Parathyroid adenoma (tissue), 2 donors: ENCODE data around the gene BMF.

Experiments used
- H2AFZ ChIP-seq: fragments of 300-600 bp; sonication (generic); one replicate; pipeline ENCODE4 v1.7.0; 2017; ENCODE audit warnings: antibody characterized with exemption, mild to moderate bottlenecking
- H3K27ac ChIP-seq: fragments of 300-600 bp; sonication (generic); one replicate; pipeline ENCODE4 v1.7.0; 2017
- H3K27me3 ChIP-seq: fragments of 300-600 bp; sonication (generic); one replicate; pipeline ENCODE4 v1.7.0; 2017; ENCODE audit warnings: low read length; ENCODE audit not compliant: control insufficient read depth, insufficient read depth
- H3K36me3 ChIP-seq: fragments of 300-600 bp; sonication (generic); one replicate; pipeline ENCODE4 v1.7.0; 2017; ENCODE audit warnings: low read length; ENCODE audit not compliant: control insufficient read depth, insufficient read depth
- H3K4me1 ChIP-seq: fragments of 300-600 bp; sonication (generic); one replicate; pipeline ENCODE4 v1.7.0; 2017; ENCODE audit warnings: control low read depth
- H3K4me2 ChIP-seq: fragments of 300-600 bp; sonication (generic); one replicate; pipeline ENCODE4 v1.7.0; 2017; ENCODE audit warnings: low read length
- H3K4me3 ChIP-seq: fragments of 300-600 bp; sonication (generic); one replicate; pipeline ENCODE4 v1.7.0; 2017; ENCODE audit warnings: low read depth, low read length
- H3K79me2 ChIP-seq: fragments of 300-600 bp; sonication (generic); one replicate; pipeline ENCODE4 v1.7.0; 2017; ENCODE audit warnings: control low read depth
- H3K9ac ChIP-seq: fragments of 300-600 bp; sonication (generic); one replicate; pipeline ENCODE4 v1.7.0; 2017; ENCODE audit warnings: mild to moderate bottlenecking
- H3K9me3 ChIP-seq: fragments of 300-600 bp; sonication (generic); one replicate; pipeline ENCODE4 v1.7.0; 2017; ENCODE audit warnings: low read length; ENCODE audit not compliant: control insufficient read depth
- TF ChIP-seq, protein P1 (sequence below): fragments of 300-600 bp; sonication (generic); IDR thresholded peaks from one replicate; pipeline ENCODE4 v1.7.0; 2017; ENCODE audit warnings: antibody characterized with exemption, mild to moderate bottlenecking
- donor health status: primary hyperparathyroidism.

The BMF gene

DNA sequence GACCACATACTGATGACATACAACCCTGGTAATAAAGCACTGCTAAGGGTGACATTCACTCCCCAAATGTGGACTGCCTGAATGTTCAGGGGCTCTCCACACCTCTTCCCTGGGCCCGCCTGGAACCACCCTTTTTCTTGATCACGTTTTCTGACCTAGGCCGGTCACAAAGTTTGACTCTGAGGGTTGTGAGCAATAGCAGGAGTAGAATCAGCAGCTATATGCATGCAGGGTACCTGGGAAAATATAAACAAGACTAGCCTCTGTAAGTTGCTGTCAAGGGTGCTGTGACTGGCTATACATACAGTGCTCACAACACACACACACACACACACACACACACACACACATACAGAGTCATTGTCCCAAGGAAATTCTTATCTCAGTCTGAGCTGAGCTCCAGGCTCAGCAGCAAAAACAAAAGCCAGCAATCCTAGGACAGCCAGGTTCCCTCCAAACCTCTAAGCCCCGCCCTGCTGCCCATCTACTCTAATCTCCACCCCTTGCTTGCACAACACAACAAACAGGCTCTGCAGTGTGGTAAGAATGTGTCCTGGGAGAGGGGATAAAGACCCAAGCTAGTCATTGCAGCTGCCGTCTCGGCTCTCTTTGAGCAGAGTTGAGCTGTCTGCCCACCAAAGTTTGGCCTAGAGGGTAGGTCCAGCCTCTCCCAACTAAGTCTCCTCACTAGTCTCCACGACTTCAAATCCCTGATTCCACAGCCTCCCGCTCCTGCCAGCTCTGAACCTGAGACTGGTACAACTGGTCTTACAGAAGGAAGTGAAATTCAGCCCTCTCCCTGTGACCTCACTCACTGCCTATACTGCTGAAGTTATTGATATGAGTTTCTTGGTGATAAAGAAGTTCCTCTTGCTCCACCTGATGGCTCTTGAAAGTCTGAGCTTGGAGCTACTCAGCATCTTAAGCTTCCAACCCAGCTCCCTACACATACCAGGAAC, 2.2 kb downstream of the BMF start:
- Histone ChIP-seq H3K27ac (no peak overlapping the region), H3K36me3 (no peaks in the 10 kb centered on the region), H3K4me1 (peaks cover 38% of the 10 kb centered on the region), H2AFZ (no peak overlapping the region), H3K9ac (no peak overlapping the region), H3K27me3 (no peaks in the 10 kb centered on the region), H3K4me3 (no peak overlapping the region), H3K4me2 (peak overlapping the region; percentile 29), H3K9me3 (no peaks in the 10 kb centered on the region), H3K79me2 (no peaks in the 10 kb centered on the region)
- TF ChIP-seq, protein P1, sequence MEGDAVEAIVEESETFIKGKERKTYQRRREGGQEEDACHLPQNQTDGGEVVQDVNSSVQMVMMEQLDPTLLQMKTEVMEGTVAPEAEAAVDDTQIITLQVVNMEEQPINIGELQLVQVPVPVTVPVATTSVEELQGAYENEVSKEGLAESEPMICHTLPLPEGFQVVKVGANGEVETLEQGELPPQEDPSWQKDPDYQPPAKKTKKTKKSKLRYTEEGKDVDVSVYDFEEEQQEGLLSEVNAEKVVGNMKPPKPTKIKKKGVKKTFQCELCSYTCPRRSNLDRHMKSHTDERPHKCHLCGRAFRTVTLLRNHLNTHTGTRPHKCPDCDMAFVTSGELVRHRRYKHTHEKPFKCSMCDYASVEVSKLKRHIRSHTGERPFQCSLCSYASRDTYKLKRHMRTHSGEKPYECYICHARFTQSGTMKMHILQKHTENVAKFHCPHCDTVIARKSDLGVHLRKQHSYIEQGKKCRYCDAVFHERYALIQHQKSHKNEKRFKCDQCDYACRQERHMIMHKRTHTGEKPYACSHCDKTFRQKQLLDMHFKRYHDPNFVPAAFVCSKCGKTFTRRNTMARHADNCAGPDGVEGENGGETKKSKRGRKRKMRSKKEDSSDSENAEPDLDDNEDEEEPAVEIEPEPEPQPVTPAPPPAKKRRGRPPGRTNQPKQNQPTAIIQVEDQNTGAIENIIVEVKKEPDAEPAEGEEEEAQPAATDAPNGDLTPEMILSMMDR: no peak

DNA sequence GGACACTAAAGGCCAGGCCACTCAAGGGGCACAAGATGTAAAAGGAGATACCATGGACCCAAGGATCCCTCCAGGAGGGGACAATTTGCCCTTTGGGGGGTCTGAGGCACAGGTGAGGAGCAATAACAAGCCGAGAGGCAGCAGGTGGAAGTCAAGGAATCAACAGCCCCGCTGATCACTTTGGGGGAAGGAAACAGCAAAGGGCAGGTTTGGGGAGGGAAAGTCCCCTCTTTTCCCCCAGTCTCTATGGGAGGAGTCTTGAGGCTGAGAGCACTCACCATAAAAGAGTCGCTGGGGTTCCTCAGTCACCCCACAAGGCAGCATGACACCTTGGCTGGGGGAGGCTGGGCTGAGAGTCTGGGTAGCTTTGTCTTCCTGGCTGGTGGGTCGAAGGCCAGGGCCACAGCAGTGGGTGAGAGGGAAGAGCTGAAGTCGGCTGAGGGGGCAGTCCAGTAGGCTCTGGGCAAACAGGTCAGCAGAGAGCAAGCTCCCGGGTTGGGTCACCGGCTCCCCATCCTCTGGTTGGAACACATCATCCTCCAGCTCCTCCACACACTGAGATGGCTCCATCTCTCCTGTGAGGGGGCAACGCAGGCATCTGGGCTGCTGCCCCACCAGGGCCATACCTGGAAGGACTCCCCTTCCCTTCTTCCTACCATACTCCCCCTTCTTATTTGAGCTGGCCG, 3.0 kb downstream of the BMF start:
- TF ChIP-seq, protein P1: no peak
- Histone ChIP-seq H2AFZ (no peak overlapping the region), H3K9ac (no peak overlapping the region), H3K79me2 (no peaks in the 10 kb centered on the region), H3K36me3 (no peaks in the 10 kb centered on the region), H3K9me3 (no peaks in the 10 kb centered on the region), H3K27me3 (no peaks in the 10 kb centered on the region), H3K4me3 (no peak overlapping the region), H3K4me2 (no peak overlapping the region), H3K27ac (peak overlapping the region; percentile 39), H3K4me1 (peaks cover 38% of the 10 kb centered on the region)

DNA sequence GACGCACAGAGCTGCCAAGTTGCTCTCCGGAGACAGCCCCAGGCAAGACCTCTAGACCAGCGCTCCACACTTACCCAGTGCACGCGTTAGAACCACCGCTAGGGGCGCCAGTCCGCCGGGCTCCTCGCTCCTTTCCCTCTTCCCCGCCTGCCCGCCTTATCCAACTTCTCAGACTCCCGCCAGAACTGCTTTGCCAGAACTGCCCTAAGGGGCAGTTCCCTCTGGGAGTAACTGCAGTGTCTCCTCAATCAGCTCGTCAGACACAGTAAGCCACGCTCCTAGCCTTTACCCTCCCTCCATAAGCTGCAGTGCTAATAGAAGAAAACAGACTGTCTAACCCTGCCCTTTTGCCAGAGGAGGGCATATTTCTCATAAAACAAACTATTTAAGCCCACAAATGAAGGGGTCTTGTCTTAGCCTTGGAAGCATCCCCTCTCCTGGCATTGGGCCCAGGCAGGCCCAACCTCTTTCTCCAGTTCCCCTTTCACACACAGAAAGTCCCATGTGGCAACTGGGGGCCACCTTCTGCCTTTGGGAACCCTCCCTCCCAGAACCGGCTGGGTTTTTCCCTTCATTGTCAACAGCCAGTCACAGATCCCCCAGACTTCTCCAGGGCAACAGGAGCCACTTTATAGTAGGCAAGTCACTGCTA, 3.7 kb downstream of the BMF start:
- Histone ChIP-seq H3K4me1 (peaks cover 38% of the 10 kb centered on the region), H3K27ac (peak overlapping the region; percentile 85), H3K36me3 (no peaks in the 10 kb centered on the region), H3K9ac (no peak overlapping the region), H3K4me2 (peak overlapping the region; percentile 41), H3K27me3 (no peaks in the 10 kb centered on the region), H3K79me2 (no peaks in the 10 kb centered on the region), H2AFZ (peak overlapping the region; percentile 49), H3K4me3 (no peak overlapping the region), H3K9me3 (no peaks in the 10 kb centered on the region)
- TF ChIP-seq, protein P1: peak; percentile 76

DNA sequence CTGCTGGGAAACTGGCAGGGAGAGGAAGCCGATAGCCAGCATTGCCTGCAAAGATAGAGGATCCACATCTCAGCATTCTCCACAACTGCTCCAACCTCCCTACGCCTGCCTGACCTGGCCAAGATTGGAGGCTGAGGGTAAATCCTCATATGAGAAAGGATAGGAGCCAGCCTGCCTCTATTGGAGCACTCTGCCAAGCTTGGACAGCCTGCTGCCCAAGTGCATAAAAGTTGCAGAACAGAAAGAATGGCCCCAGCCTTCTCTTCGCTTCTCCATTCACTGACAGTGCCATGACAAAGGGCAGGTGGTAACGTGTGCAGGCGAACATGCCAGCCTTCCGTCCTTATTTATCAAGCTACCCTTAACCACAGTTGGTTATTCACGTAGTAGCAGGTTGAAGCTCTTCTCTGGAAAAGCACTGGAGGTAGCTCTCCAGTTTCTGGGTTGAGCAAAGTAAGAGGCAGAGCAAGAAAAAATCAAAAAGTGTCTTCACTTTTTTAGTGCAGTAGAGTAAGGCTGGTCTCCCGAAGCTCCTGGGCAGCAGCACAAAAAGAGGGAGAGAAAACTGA, 4.3 kb downstream of the BMF start:
- TF ChIP-seq, protein P1: no peak
- peaks cover 42% of the 10 kb centered on the region for H3K4me1 ChIP-seq

More for the DNA sequence above, 4.3 kb downstream of the BMF start:
- Histone ChIP-seq H3K9me3 (no peaks in the 10 kb centered on the region), H3K4me3 (peak overlapping the region; percentile 19), H3K36me3 (no peaks in the 10 kb centered on the region), H3K79me2 (no peaks in the 10 kb centered on the region), H2AFZ (peak overlapping the region; percentile 49), H3K4me2 (peak overlapping the region; percentile 71), H3K27ac (peak overlapping the region; percentile 85), H3K9ac (no peak overlapping the region), H3K27me3 (no peaks in the 10 kb centered on the region)
